DND-41 (cell line): Measurements from ENCODE around the gene VAV3.

ENCODE experiments used
- EZH2 ChIP-seq: IDR thresholded peaks from 3 replicates; pipeline ENCODE4 v1.6.1; 2012; ENCODE audit warnings: borderline replicate concordance, low read depth, mild to moderate bottlenecking, moderate library complexity, low read length, inconsistent platforms; ENCODE audit not compliant: severe bottlenecking
- TF ChIP-seq, protein P1 (sequence below): IDR thresholded peaks from 2 replicates; pipeline ENCODE4 v1.5.1; 2012; ENCODE audit warnings: borderline replicate concordance, low read length, moderate library complexity, mild to moderate bottlenecking; ENCODE audit not compliant: poor library complexity, severe bottlenecking; ENCODE audit errors: extremely low read depth

DNA sequence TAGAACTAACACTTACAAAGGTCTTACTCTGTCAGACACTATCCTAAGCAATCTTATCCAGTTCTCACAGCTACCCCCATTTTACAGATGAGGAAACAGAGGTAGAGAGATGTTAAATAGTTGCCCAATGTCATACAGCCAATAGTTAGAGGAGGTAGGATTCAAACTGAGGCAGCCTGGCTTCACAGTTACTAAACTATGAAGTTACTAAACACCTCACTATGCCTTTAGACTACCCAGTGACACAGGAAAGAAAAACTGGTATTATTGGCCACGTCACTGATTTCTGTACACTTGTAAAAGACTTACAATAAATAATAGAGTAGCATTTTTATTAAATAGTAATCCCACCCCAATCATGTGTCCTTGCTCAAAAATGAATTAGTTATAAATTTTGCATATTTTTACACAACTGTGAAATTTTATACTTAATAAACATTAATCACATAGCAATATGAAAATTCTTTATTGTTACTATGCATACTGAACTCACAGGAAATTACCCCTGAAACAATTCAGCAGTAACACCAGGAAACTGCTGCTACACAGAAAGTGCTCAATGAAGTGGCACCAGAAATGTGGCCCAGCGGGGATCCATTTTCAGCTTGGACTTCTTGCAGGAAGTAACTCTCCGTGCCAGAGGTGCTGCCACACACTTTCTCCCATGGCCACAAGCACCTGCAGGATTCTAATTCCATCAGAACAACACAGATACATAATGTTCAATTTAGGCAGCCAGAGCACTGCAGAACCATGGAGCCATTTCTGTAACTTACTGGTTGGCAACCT, 69.4 kb downstream of the VAV3 start:
- TF ChIP-seq, protein P1, sequence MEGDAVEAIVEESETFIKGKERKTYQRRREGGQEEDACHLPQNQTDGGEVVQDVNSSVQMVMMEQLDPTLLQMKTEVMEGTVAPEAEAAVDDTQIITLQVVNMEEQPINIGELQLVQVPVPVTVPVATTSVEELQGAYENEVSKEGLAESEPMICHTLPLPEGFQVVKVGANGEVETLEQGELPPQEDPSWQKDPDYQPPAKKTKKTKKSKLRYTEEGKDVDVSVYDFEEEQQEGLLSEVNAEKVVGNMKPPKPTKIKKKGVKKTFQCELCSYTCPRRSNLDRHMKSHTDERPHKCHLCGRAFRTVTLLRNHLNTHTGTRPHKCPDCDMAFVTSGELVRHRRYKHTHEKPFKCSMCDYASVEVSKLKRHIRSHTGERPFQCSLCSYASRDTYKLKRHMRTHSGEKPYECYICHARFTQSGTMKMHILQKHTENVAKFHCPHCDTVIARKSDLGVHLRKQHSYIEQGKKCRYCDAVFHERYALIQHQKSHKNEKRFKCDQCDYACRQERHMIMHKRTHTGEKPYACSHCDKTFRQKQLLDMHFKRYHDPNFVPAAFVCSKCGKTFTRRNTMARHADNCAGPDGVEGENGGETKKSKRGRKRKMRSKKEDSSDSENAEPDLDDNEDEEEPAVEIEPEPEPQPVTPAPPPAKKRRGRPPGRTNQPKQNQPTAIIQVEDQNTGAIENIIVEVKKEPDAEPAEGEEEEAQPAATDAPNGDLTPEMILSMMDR = no peak
- no peak for TF ChIP-seq EZH2
